ENCODE data around the gene SS18L1. TPM values are rescaled to one million over a fixed set of nuclear protein-coding genes. Genes with fewer than 3 reads are reported as not detected.

The SS18L1 gene
- total RNA-seq, 1 donor from 2014 or later = 16.3 TPM

GRCh38 chr20:62179162-62179504 is 35.6 kb downstream of the SS18L1 start:
- peaks cover 8% of the 10 kb centered on the region for H3K36me3 Mint-ChIP-seq (ENCODE audit: low read depth, unreplicated experiment)
- Histone ChIP-seq H3K36me3 (ENCODE audit: insufficient read depth, low read length) (peaks cover 8% of the 10 kb centered on the region), H3K79me2 (ENCODE audit: insufficient read depth, low read length) (peaks cover 12% of the 10 kb centered on the region), H3K4me1 (ENCODE audit: insufficient read depth, low read length) (peaks cover 13% of the 10 kb centered on the region), H3K4me2 (ENCODE audit: low read length) (no peak overlapping the region), H3K27me3 (ENCODE audit: insufficient read depth, low read length) (no peaks in the 10 kb centered on the region), H3K9me3 (ENCODE audit: insufficient read depth, low read depth, low read length) (no peaks in the 10 kb centered on the region), H3K4me3 (ENCODE audit: insufficient read depth, low read depth, low read length) (no peak overlapping the region), H3K9ac (ENCODE audit: low read length) (no peak overlapping the region), H4K20me1 (ENCODE audit: insufficient read depth, low read length) (no peaks in the 10 kb centered on the region), H2AFZ (ENCODE audit: low read depth, low read length) (no peak overlapping the region), H3K27ac (ENCODE audit: low read depth, low read length) (no peak overlapping the region)
- peaks cover 5% of the 10 kb centered on the region for H3K4me1 Mint-ChIP-seq (ENCODE audit: low read depth, unreplicated experiment)
- no peak overlapping the region for H3K4me3 Mint-ChIP-seq (ENCODE audit: unreplicated experiment)
- no peaks in the 10 kb centered on the region for H3K27me3 Mint-ChIP-seq (ENCODE audit: low read depth, unreplicated experiment)
- TF ChIP-seq, protein P1, sequence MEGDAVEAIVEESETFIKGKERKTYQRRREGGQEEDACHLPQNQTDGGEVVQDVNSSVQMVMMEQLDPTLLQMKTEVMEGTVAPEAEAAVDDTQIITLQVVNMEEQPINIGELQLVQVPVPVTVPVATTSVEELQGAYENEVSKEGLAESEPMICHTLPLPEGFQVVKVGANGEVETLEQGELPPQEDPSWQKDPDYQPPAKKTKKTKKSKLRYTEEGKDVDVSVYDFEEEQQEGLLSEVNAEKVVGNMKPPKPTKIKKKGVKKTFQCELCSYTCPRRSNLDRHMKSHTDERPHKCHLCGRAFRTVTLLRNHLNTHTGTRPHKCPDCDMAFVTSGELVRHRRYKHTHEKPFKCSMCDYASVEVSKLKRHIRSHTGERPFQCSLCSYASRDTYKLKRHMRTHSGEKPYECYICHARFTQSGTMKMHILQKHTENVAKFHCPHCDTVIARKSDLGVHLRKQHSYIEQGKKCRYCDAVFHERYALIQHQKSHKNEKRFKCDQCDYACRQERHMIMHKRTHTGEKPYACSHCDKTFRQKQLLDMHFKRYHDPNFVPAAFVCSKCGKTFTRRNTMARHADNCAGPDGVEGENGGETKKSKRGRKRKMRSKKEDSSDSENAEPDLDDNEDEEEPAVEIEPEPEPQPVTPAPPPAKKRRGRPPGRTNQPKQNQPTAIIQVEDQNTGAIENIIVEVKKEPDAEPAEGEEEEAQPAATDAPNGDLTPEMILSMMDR (IDR thresholded peaks at IDR 0.05; ENCODE audit: insufficient read depth, low read depth, low read length) = no peak
- TF ChIP-seq EZH2 (IDR thresholded peaks at IDR 0.05; ENCODE audit: insufficient read depth, low read length) = no peak
- H3K9me3 Mint-ChIP-seq (ENCODE audit: unreplicated experiment) = no peaks in the 10 kb centered on the region
- H3K27ac Mint-ChIP-seq (ENCODE audit: unreplicated experiment) = no peak overlapping the region
- FAIRE-seq (no peak), DNase-seq (ENCODE audit: low read depth) (no peak)

- Mint-ChIP-seq H3K4me3 (ENCODE audit: unreplicated experiment) (peak overlapping the region; percentile 96), H3K27ac (ENCODE audit: unreplicated experiment) (no peak overlapping the region), H3K9me3 (ENCODE audit: unreplicated experiment) (no peaks in the 10 kb centered on the region), H3K36me3 (ENCODE audit: low read depth, unreplicated experiment) (peaks cover 1% of the 10 kb centered on the region), H3K4me1 (ENCODE audit: low read depth, unreplicated experiment) (peaks cover 6% of the 10 kb centered on the region), H3K27me3 (ENCODE audit: low read depth, unreplicated experiment) (no peaks in the 10 kb centered on the region)
- Histone ChIP-seq H4K20me1 (ENCODE audit: insufficient read depth, low read length) (peaks cover 1% of the 10 kb centered on the region), H3K9ac (ENCODE audit: low read length) (peak overlapping the region; percentile 96), H3K4me2 (ENCODE audit: low read length) (peak overlapping the region; percentile 99), H3K4me1 (ENCODE audit: insufficient read depth, low read length) (peaks cover 13% of the 10 kb centered on the region), H3K27me3 (ENCODE audit: insufficient read depth, low read length) (no peaks in the 10 kb centered on the region), H3K79me2 (ENCODE audit: insufficient read depth, low read length) (peaks cover 35% of the 10 kb centered on the region), H2AFZ (ENCODE audit: low read depth, low read length) (no peak overlapping the region), H3K9me3 (ENCODE audit: insufficient read depth, low read depth, low read length) (no peaks in the 10 kb centered on the region), H3K4me3 (ENCODE audit: insufficient read depth, low read depth, low read length) (peak overlapping the region; percentile 88), H3K27ac (ENCODE audit: low read depth, low read length) (no peak overlapping the region), H3K36me3 (ENCODE audit: insufficient read depth, low read length) (peaks cover 2% of the 10 kb centered on the region)
- FAIRE-seq (no peak), DNase-seq (ENCODE audit: low read depth) (no peak)
- TF ChIP-seq, protein P1 (IDR thresholded peaks at IDR 0.05; ENCODE audit: insufficient read depth, low read depth, low read length) = no peak
- TF ChIP-seq EZH2 (IDR thresholded peaks at IDR 0.05; ENCODE audit: insufficient read depth, low read length) = no peak
These were observed 38.2 kb downstream of the SS18L1 start for GRCh38 chr20:62181808-62182207.

DNA sequence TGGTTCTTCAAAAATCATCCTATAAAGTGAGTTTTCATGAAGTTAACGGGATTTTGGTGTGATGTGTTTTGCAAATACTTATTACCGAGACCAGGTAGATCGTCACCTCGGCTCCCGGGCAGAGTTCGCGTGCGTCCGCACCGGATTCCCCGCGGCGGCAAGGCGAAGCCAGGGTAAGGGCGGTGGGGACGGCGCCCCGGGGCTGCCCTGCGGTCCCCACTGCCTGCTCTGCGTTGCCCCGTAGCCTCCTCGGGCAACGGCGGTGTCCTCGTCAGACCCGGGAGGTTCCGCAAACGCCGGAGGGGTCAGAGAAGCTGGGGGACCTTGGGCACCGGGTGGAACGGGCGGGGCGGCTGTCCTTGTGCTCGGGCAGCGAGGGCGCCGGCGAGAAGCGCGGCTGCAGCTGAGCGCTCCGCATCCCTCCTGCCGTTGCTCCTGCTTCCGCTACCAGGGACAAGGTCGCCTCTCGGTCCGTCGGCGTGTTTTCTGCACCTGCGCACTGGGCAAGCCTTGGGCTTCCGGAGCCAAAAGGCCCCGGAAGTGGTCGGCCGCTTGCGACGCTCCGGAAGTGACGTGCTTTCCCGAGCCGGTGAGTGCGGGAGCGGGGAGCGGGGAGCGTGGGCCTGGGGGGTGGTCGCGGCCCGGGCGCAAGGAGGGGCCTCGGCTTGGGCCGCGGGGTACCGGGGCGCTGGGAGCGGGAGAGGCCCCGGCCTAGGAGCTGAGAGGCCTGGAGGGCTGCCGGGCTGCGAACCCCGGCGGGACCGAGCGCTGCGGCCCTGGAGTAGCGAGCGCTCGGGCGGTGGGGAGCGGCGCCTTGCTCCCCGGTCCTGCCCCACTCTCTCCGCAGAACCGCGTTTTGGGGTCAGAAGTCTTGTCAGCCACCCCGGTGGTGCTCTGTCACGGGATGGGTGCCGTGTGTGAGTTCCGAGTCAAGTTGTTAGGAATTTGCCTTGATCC is 39.2 kb downstream of the SS18L1 start, which contains the start of gene MTG2:
Gene MTG2, plus strand, starts transcription at position 560 of the 957 bp plus-strand sequence. CDS start 10,393 bp downstream, outside the sequence.
- H2AFZ ChIP-seq (ENCODE audit: low read depth, low read length) = peak within 1 kb of the TSS; percentile 85
- no peaks in the 10 kb centered on the region for H3K27me3 ChIP-seq (ENCODE audit: insufficient read depth, low read length)
- H3K9me3 ChIP-seq (ENCODE audit: insufficient read depth, low read depth, low read length) = no peaks in the 10 kb centered on the region
- H3K4me1 ChIP-seq (ENCODE audit: insufficient read depth, low read length) = peaks cover 19% of the 10 kb centered on the region
- H3K9me3 Mint-ChIP-seq (ENCODE audit: unreplicated experiment) = no peaks in the 10 kb centered on the region
- peak within 1 kb of the TSS; percentile 96 for H3K9ac ChIP-seq (ENCODE audit: low read length)
- peak within 1 kb of the TSS; percentile 96 for H3K4me3 Mint-ChIP-seq (ENCODE audit: unreplicated experiment)
- FAIRE-seq = no peak
- peak within 1 kb of the TSS; percentile 88 for H3K4me3 ChIP-seq (ENCODE audit: insufficient read depth, low read depth, low read length)
- no peaks in the 10 kb centered on the region for H3K27me3 Mint-ChIP-seq (ENCODE audit: low read depth, unreplicated experiment)
- peaks cover 16% of the 10 kb centered on the region for H3K4me1 Mint-ChIP-seq (ENCODE audit: low read depth, unreplicated experiment)
- H3K36me3 ChIP-seq (ENCODE audit: insufficient read depth, low read length) = peaks cover 2% of the 10 kb centered on the region
- H4K20me1 ChIP-seq (ENCODE audit: insufficient read depth, low read length) = peaks cover 8% of the 10 kb centered on the region
- peak; percentile 86 for DNase-seq (ENCODE audit: low read depth)
- peak within 1 kb of the TSS; percentile 98 for H3K27ac Mint-ChIP-seq (ENCODE audit: unreplicated experiment)
- TF ChIP-seq EZH2 (IDR thresholded peaks at IDR 0.05; ENCODE audit: insufficient read depth, low read length) = no peak
- TF ChIP-seq, protein P1 (IDR thresholded peaks at IDR 0.05; ENCODE audit: insufficient read depth, low read depth, low read length) = no peak
- peaks cover 44% of the 10 kb centered on the region for H3K79me2 ChIP-seq (ENCODE audit: insufficient read depth, low read length)
- peaks cover 1% of the 10 kb centered on the region for H3K36me3 Mint-ChIP-seq (ENCODE audit: low read depth, unreplicated experiment)
- H3K27ac ChIP-seq (ENCODE audit: low read depth, low read length) = peak within 1 kb of the TSS; percentile 91
- H3K4me2 ChIP-seq (ENCODE audit: low read length) = peak within 1 kb of the TSS; percentile 99

Data from astrocyte (in vitro differentiated cells and primary cell).